Choroid plexus epithelial cell (primary cell): Measurements from ENCODE around the gene WNT8B.
A peak's percentile ranks its signal among the peaks of the same experiment; 100 is the strongest.

Experiments
- DNase-seq: peaks from one replicate; pipeline ENCODE4 v3.0.0-alpha.2; 2010; ENCODE audit warnings: low read depth
- H3K4me3 ChIP-seq: 2 replicates; pipeline ENCODE4 v1.5.1; 2011; ENCODE audit warnings: low read depth, mild to moderate bottlenecking, control low read depth, low read length, moderate library complexity
- TF ChIP-seq, protein P1 (sequence below): conservative IDR thresholded peaks from 2 replicates; pipeline ENCODE4 v1.5.1; 2011; ENCODE audit warnings: low read depth, mild to moderate bottlenecking, control low read depth, inconsistent platforms, low read length, moderate library complexity

Gene WNT8B

DNA sequence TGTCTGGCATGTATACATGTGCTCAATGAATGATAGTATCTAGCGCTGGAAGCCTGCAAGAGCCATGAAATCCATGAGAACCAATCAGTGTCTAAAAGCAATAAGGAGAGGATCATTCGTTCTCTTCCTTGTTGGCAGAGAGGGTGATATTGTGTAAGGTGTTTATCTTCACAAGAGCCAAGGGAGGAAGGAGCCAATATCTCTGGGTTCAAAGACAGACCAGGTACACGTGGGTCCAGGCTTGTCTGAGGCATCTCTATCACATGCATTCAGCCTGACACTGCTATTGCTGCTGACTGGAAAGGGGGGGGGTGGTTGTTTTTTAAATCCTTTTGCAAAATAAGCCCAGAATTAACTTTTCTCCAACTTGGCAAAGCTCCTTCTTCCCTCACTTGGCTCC lies 52.8 kb downstream of the WNT8B start:
- TF ChIP-seq, protein P1, sequence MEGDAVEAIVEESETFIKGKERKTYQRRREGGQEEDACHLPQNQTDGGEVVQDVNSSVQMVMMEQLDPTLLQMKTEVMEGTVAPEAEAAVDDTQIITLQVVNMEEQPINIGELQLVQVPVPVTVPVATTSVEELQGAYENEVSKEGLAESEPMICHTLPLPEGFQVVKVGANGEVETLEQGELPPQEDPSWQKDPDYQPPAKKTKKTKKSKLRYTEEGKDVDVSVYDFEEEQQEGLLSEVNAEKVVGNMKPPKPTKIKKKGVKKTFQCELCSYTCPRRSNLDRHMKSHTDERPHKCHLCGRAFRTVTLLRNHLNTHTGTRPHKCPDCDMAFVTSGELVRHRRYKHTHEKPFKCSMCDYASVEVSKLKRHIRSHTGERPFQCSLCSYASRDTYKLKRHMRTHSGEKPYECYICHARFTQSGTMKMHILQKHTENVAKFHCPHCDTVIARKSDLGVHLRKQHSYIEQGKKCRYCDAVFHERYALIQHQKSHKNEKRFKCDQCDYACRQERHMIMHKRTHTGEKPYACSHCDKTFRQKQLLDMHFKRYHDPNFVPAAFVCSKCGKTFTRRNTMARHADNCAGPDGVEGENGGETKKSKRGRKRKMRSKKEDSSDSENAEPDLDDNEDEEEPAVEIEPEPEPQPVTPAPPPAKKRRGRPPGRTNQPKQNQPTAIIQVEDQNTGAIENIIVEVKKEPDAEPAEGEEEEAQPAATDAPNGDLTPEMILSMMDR, result no peak

DNA sequence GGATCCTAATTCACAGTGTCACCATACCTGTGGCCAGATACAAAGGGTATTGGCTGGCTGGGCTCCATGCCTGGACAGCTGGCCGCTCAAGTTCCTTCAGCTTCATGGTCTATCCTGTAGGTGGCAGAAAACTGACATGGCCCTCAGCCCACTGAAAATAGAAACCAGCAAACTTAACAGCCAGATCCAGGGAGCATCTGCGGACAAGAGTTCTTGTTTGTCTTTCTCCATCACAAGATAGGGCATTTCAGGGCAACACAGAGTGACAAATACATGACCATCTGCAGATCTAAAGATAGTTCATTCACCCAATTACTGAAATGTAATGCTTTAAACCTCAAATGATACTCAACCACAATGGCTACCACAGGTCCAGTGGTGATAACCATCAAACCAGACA lies 54.0 kb downstream of the WNT8B start:
- TF ChIP-seq, protein P1, result peak; percentile 49
- no peak overlapping the region for H3K4me3 ChIP-seq
- peak; percentile 51 for DNase-seq

More for the DNA sequence above, 52.8 kb downstream of the WNT8B start:
- DNase-seq, result no peak
- no peak overlapping the region for H3K4me3 ChIP-seq

DNA sequence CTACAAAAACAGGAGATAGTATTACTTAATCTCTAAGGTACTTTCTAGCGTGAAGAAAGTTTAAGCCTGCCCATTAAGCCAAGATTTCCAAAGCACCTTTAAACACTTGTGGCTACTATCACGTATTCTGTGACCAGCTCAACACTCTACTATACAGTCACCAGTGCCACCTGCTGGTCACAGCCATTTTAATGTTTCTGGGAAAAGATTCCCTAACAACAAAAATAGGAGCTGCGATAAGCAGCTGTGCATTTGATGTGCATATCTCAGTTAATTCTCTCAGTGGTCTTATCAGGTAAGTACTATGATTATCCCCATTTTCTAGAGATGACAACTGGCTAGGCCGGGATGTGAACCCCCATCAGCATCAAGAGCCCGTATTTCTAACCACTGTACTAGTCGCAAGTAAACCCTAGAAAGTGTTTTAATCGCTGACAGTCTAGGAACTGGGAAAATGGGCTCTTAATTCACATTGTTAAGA lies 56.0 kb downstream of the WNT8B start:
- TF ChIP-seq, protein P1, result peak; percentile 70
- DNase-seq, result peak; percentile 72
- H3K4me3 ChIP-seq, result peak overlapping the region; percentile 59

DNA sequence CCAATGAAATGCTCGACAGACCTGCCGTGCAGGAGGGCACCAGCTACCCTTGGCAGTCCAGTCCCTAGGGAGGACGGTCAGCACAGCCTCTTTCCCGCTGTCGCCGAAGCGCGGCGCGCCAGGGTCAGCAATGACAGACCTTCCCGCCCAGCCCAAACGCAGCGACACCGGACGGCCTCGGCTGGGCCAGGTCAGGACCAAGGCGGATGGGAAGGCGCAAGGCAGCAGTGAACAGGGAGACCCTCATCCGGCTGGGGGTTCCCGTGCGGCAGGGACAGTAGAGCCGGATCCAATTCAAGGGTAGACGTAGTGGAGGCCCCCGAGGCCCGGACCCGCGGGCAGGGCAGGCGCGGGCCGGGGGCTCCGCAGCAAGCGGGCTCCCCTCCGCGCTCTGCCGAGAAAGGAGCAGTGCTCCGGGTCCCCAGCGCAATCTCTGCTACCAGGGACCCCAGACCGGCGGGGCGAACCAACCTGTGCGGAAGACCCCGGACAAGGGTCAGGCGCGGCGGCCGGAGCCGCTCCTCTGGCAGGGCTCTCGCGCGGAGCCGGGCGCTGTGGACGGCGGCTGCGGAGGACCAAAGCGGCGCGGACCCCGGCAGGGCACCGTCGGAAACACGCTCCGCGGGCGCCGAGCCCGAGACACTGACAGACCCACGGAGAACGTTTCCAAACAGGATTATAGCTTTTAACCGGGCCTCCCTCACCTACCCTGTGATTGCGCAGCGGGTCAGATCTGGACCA lies 56.7 kb downstream of the WNT8B start, which contains the start of gene SEC31B:
Gene SEC31B (minus strand): TSS at position 551 of the 741 bp plus-strand sequence. CDS start 2,909 bp downstream, outside the sequence.
- TF ChIP-seq, protein P1, result no peak
- peak within 1 kb of the TSS; percentile 59 for H3K4me3 ChIP-seq
- no peak for DNase-seq

DNA sequence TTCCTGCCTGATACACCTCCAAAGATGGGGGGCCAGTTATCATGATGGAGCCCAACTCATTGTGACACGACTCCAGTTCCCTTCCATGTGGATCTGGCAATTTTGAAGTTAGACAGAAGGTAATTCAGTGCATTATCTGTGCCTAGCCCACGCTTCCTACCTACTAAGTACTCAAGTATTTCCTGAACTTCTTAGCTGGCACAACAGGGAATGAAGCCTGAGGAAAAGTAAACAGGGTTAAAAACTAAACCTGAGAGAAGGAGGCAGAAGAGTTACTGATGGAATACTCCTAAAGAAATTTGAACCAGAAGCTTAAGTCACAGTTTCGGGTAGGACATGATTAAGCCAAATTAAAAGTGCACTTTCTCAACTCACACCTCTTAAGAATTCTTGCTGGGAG lies 58.0 kb downstream of the WNT8B start:
- no peak overlapping the region for H3K4me3 ChIP-seq
- TF ChIP-seq, protein P1, result no peak
- no peak for DNase-seq

DNA sequence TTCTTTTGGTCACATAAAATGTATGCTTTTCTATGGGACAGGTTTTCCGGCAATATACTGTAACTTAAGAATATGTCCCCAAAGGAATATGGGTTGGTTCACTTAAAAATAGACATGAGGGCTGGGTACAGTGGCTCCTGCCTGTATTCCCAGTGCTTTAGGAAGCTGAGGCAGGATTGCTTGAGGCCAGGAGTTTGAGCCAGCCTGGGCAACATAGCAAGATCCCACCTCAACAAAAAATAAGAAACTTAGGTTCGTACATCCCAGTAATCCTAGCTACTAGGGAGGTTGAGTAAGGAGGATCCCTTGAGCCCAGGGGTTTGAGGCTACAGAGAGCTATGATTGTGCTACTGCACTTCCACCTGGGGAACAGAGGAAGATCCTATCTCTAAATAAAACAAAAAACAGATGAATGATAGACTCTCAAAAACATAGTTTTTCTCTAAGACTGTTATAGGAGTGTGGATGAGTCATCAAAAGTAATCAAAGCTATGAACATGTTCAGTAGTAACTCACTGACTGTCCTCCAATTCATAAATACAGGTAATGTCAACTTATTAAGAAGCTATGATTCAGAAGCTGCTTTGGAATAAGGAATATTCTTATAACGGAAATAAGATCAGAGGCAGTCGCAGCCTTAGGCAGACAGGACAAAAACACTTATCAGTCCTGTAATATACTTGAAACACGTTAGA lies 59.4 kb downstream of the WNT8B start:
- TF ChIP-seq, protein P1, result no peak
- no peak overlapping the region for H3K4me3 ChIP-seq
- DNase-seq, result no peak

DNA sequence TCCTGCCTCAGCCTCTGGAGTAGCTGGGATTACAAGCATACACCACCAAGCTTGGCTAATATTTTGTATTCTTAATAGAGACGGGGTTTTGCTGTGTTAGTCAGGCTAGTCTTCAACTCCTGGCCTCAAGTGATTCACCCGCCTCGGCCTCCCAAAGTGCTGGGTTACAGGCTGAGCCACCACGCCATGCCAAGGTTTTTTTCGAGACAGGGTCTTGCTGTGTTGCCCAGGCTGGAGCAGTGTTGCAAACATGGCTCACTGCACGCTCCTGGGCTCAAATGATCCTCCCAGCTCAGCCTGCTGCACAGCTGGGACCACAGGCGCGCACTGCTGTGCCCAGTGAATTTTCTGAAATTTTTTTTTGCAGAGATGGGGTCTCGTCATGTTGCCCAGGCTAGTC lies 60.1 kb downstream of the WNT8B start:
- DNase-seq, result no peak
- no peak overlapping the region for H3K4me3 ChIP-seq
- TF ChIP-seq, protein P1, result no peak
